Spinal cord (tissue), 10 donors: Measurements from ENCODE around the gene KLHDC1. TPM values are rescaled to one million over a fixed set of nuclear protein-coding genes. Genes with fewer than 3 reads are reported as not detected.
A peak's percentile ranks its signal among the peaks of the same experiment; 100 is the strongest.
"Not testable (repeated sequence)": the region's sequence is repeated elsewhere in the genome, so short reads cannot be mapped to it uniquely, and the experiment has no call there.

Experiments used
- DNase-seq, 6 donors: peaks; one replicate each; pipeline versions ENCODE4 v3.0.0 to v3.0.0-alpha.2; 2013 to 2015; ENCODE audit warnings: low spot score in 6 of 6, low read depth in 4 of 6
- H3K27ac ChIP-seq: one replicate; pipeline ENCODE4 v1.5.1; 2013; ENCODE audit warnings: low read depth, low read length, control low read depth
- H3K27me3 ChIP-seq: one replicate; pipeline ENCODE4 v1.6.1; 2013; ENCODE audit warnings: low read length; ENCODE audit not compliant: control insufficient read depth, insufficient read depth
- H3K36me3 ChIP-seq: one replicate; pipeline ENCODE4 v1.6.1; 2013; ENCODE audit warnings: low read length; ENCODE audit not compliant: control insufficient read depth, insufficient read depth
- H3K4me1 ChIP-seq: one replicate; pipeline ENCODE4 v1.6.1; 2013; ENCODE audit warnings: low read length; ENCODE audit not compliant: control insufficient read depth, insufficient read depth
- H3K4me3 ChIP-seq: one replicate; pipeline ENCODE4 v1.5.1; 2013; ENCODE audit warnings: low read depth, low read length, control low read depth
- H3K9me3 ChIP-seq: one replicate; pipeline ENCODE4 v1.6.1; 2013; ENCODE audit warnings: low read length; ENCODE audit not compliant: control insufficient read depth, insufficient read depth
- WGBS: methylation state at CpG from one replicate; pipeline ENCODE4 v1.1.5; 2013; ENCODE audit warnings: missing lambda C conversion rate; ENCODE audit not compliant: insufficient coverage; 5-methylcytosine and 5-hydroxymethylcytosine counted together
- polyA plus RNA-seq, 2 donors: library from polyadenylated mRNA; unstranded; fragments of 120-200 nt; gene quantifications; one replicate each; pipeline ENCODE4 v1.2.1, GENCODE V29; 2013; ENCODE audit not compliant: insufficient read length in 2 of 2
- total RNA-seq, 2 donors: library from RNA; depleted of rRNA in 1 of 2; stranded (reverse); fragments of 120-200 nt in 1 of 2; fragments of >200 nt in 1 of 2; gene quantifications; one replicate each; pipeline versions ENCODE4 v1.2.3 to v1.2.4, GENCODE V29; 2013 to 2014
- donor health status: healthy.

Gene KLHDC1
- total and polyA plus RNA-seq, 4 donors: 4.7 to 14.9 (median 10.7) TPM

DNA sequence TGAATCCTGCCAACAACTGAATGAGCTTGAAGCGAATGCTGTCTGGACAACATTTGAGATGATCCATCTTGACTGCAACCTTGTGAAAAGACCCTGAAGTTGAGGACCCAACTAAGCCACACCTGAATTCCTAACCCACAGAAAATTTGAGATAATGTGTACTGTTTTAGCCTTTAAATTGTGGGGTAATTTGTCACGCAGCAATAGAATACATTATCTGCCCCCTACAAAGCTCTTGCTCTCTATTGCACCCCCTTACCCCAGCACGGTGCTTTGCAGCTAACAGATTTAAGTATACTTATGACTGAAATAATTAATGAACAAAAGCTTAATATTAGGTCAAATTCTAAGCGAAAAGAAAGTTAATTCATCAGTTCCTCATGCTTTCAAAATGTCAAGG is 6.5 kb upstream of the KLHDC1 start:
- Histone ChIP-seq H3K4me1 (peaks cover 3% of the 10 kb centered on the region), H3K27me3 (no peaks in the 10 kb centered on the region), H3K27ac (no peak overlapping the region), H3K4me3 (no peak overlapping the region), H3K9me3 (no peaks in the 10 kb centered on the region), H3K36me3 (no peaks in the 10 kb centered on the region)
- no peak for DNase-seq
- 80% methylated on average over 2 of the region's 4 CpGs for WGBS

GRCh38 chr14:49687942-49688700 is 4.8 kb upstream of the KLHDC1 start, which contains the start of gene POLE2:
POLE2 (minus strand) TSS chr14:49688214; CDS start chr14:49688203, 11 bp downstream.
- Histone ChIP-seq H3K4me3 (peak within 1 kb of the TSS; percentile 76), H3K27me3 (no peaks in the 10 kb centered on the region), H3K4me1 (peaks cover 10% of the 10 kb centered on the region), H3K36me3 (no peaks in the 10 kb centered on the region), H3K9me3 (no peaks in the 10 kb centered on the region), H3K27ac (peak within 1 kb of the TSS; percentile 97)
- DNase-seq: peak; percentile 54 to 92 (median 70)
- 2% methylated on average over 65 of the region's 67 CpGs for WGBS

DNA sequence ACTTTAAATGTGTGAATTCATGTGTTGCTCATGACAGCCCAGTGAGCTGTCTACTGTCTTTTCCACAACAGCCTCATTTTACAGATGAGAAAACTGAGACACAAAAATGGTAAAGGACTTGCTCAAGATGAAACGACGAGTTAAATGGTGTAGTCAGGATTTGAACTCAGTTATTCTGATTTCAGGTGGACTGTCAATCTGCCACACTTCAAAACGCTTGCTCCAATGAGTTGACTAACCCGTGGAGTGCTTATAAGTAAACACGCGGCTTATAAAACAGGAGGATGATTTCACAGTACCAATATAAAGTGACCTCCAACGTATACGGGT is 4.3 kb upstream of the KLHDC1 start:
- peak overlapping the region; percentile 97 for H3K27ac ChIP-seq
- H3K4me1 ChIP-seq: peaks cover 10% of the 10 kb centered on the region
- H3K36me3 ChIP-seq: no peaks in the 10 kb centered on the region
- no peaks in the 10 kb centered on the region for H3K27me3 ChIP-seq
- DNase-seq: no peak
- no peaks in the 10 kb centered on the region for H3K9me3 ChIP-seq
- WGBS: 90% methylated on average over 3 of the region's 8 CpGs
- H3K4me3 ChIP-seq: peak overlapping the region; percentile 76

GRCh38 chr14:49691031-49691430 is 1.9 kb upstream of the KLHDC1 start:
- H3K27me3 ChIP-seq: no peaks in the 10 kb centered on the region
- H3K4me1 ChIP-seq: peaks cover 16% of the 10 kb centered on the region
- WGBS: 70% methylated on average over 3 of the region's 4 CpGs
- no peak overlapping the region for H3K27ac ChIP-seq
- DNase-seq: no peak
- H3K36me3 ChIP-seq: no peaks in the 10 kb centered on the region
- no peak overlapping the region for H3K4me3 ChIP-seq
- H3K9me3 ChIP-seq: no peaks in the 10 kb centered on the region

DNA sequence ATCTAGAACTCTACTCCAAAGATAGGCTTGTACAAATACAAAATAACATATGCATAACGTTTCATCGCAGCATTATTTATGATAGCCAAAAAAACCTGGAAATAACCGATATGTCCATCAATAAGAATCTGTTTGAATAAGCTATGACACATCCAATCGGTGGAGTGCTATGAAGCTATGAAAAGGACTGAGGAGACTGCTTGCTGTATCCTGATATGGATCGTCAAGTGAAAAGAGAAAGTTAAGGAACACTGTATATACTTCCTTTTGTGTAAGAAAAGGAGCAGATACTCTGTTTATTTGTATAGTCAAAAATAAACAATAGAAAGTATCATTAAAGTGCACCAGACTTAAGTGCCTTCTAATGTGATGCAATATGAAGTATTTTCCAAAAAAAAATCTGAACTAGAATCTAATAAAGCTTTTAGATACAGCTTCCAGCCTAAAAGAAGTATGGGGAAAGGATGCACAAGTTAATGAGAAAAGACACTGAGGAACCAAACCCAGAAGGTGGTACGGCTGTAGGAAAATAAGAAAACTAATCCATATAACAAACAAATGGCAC is 645 bp upstream of the KLHDC1 start:
- Histone ChIP-seq H3K36me3 (peaks cover 3% of the 10 kb centered on the region), H3K9me3 (no peaks in the 10 kb centered on the region), H3K4me3 (peak overlapping the region; percentile 71), H3K27me3 (no peaks in the 10 kb centered on the region), H3K27ac (peak overlapping the region; percentile 98), H3K4me1 (peaks cover 16% of the 10 kb centered on the region)
- DNase-seq: no peak
- WGBS: no CpG with 5 or more reads among the region's 6 CpGs

DNA sequence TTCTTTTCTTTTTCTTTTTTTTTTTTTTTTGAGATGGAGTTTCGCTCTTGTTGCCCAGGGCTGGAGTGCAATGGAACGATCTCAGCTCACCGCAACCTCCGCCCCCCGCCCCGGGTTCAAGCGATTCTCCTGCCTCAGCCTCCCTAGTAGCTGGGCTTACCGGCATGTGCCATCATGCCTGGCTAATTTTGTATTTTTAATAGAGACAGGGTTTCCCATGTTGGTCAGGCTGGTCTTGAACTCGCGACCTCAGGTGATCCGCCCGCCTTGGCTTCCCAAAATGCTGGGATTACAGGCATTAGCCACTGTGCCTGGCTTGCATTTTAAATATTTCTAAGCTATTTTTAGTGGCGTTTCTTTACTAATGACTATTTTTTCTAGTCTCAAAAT is 810 bp downstream of the KLHDC1 start:
- 41% methylated on average over 4 of the region's 13 CpGs for WGBS
- not testable (repeated sequence) for H3K27me3 ChIP-seq, H3K36me3 ChIP-seq, H3K9me3 ChIP-seq, DNase-seq
- Histone ChIP-seq H3K27ac (peak overlapping the region; percentile 98), H3K4me3 (peak overlapping the region; percentile 71), H3K4me1 (peaks cover 13% of the 10 kb centered on the region)

DNA sequence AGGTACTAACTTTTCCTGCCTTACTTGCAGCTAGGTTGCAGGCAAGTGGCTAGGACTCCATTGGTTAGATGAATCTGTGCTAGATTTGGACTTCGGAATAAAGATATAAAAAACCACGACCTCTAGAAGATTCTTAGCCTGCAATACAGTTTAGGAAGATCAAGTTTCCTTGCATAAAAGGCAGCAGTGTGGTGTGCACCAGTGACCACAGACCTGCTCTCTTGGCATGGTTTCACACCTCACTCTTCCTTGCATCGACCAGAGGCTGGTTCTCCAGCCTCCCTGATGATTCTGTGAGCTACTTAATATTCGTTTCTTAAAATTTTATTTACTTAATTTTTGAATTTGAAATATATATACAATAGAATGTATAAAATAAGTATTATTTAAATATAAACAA is 9.8 kb downstream of the KLHDC1 start:
- DNase-seq: no peak
- no peaks in the 10 kb centered on the region for H3K4me1 ChIP-seq
- no peaks in the 10 kb centered on the region for H3K9me3 ChIP-seq
- no peak overlapping the region for H3K4me3 ChIP-seq
- no peaks in the 10 kb centered on the region for H3K27me3 ChIP-seq
- H3K36me3 ChIP-seq: peaks cover 8% of the 10 kb centered on the region
- WGBS: 95% methylated on average over 2 of the region's 4 CpGs
- no peak overlapping the region for H3K27ac ChIP-seq

DNA sequence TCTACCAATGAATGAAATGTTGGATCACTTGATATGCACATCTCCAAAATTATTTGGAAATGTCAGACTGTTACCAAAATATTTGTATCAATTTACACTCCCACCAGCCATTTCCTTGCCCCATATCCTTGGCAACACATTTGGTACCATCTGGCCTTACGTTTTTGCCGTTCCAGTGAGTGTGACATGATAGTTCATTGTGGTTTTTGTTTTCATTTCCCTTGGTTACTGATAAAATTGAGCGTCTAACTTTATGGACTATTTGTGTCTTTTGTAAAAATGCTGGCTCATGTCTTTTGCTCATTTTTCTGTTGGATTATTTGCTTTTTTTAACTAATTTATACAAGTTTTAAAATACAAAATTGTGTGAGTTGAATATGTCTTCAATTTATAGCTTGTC is 11.0 kb downstream of the KLHDC1 start:
- DNase-seq: peak in 2 of 6 donors; percentile 31 to 70
- no peak overlapping the region for H3K27ac ChIP-seq
- H3K27me3 ChIP-seq: no peaks in the 10 kb centered on the region
- no peak overlapping the region for H3K4me3 ChIP-seq
- no peaks in the 10 kb centered on the region for H3K9me3 ChIP-seq
- H3K36me3 ChIP-seq: peaks cover 8% of the 10 kb centered on the region
- no peaks in the 10 kb centered on the region for H3K4me1 ChIP-seq
- WGBS: no CpG with 5 or more reads among the region's 3 CpGs

- not testable (repeated sequence) for H3K36me3 ChIP-seq, H3K4me3 ChIP-seq, H3K27ac ChIP-seq, H3K9me3 ChIP-seq, H3K27me3 ChIP-seq, H3K4me1 ChIP-seq, DNase-seq
- 93% methylated on average over 2 of the region's 4 CpGs for WGBS
Observed at GRCh38 chr14:49704471-49704870, 11.6 kb downstream of the KLHDC1 start.

DNA sequence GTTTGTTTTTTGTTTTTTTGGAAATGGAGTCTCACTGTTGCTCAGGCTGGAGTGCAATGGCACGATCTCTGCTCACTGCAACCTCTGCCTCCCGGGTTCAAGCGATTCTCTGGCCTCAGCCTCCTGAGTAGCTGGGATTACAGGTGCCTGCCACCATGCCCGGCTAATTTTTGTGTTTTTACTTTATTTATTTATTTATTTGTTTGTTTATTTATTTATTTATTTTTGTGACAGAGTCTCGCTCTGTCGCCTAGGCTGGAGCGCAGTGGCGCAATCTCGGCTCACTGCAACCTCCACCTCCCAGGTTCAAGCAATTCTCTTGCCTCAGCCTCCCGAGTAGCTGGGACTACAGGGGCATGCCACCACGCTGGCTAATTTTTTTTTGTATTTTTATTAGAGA is 18.1 kb downstream of the KLHDC1 start:
- DNase-seq, H3K36me3 ChIP-seq, H3K4me3 ChIP-seq, H3K27me3 ChIP-seq, H3K4me1 ChIP-seq, H3K9me3 ChIP-seq, H3K27ac ChIP-seq: not testable (repeated sequence)
- WGBS: 100% methylated on average over 4 of the region's 11 CpGs
